Natural killer cell treated with Interleukin-12 subunit alpha and Interleukin-12 subunit beta and Interleukin-15 and Interleukin-18, amount 100 ng/mL, for 72 hours (primary cell): ENCODE data around the gene SYNGR3. TPM values are rescaled to one million over a fixed set of nuclear protein-coding genes. Genes with fewer than 3 reads are reported as not detected.
A peak's percentile ranks its signal among the peaks of the same experiment; 100 is the strongest.

ENCODE experiments used
- ATAC-seq, 2 donors: fragments of 150-1000 bp; cut with Tn5 transposase in 1 of 2; sonication (Bioruptor Pico), chemical (Tn5 transposase) in 1 of 2; 2 replicates each; pipeline ENCODE4 v1.10.0; 2021
- DNase-seq: peaks from one replicate; pipeline ENCODE4 v3.0.0; 2022; ENCODE audit warnings: low spot score
- H3K27ac Mint-ChIP-seq, 2 donors: 1 replicate in 1 of 2; 2 replicates in 1 of 2; pipeline ENCODE4 v1.8.0; 2022; ENCODE audit warnings: mixed read lengths in 2 of 2, mild to moderate bottlenecking in 1 of 2, moderate library complexity in 1 of 2
- H3K27me3 Mint-ChIP-seq, 2 donors: 1 replicate in 1 of 2; 2 replicates in 1 of 2; pipeline ENCODE4 v1.8.0; 2022; ENCODE audit warnings: mixed read lengths in 2 of 2
- H3K36me3 Mint-ChIP-seq: one replicate; pipeline ENCODE4 v1.8.0; 2022; ENCODE audit warnings: mixed read lengths
- H3K4me1 Mint-ChIP-seq, 2 donors: 1 replicate in 1 of 2; 2 replicates in 1 of 2; pipeline ENCODE4 v1.8.0; 2022; ENCODE audit warnings: low read depth in 2 of 2, mixed read lengths in 2 of 2, mild to moderate bottlenecking in 1 of 2
- H3K4me3 Mint-ChIP-seq: one replicate; pipeline ENCODE4 v1.8.0; 2022; ENCODE audit warnings: mixed read lengths
- H3K9me3 Mint-ChIP-seq: 2 replicates; pipeline ENCODE4 v1.8.0; 2022; ENCODE audit warnings: mixed read lengths
- total RNA-seq, 2 donors: library from RNA; stranded (reverse); gene quantifications; one replicate each; pipeline ENCODE4 v1.2.3, GENCODE V29; 2022

The SYNGR3 gene
- total RNA-seq, 2 donors from 2014 or later: 21.3 to 43.6 TPM

DNA sequence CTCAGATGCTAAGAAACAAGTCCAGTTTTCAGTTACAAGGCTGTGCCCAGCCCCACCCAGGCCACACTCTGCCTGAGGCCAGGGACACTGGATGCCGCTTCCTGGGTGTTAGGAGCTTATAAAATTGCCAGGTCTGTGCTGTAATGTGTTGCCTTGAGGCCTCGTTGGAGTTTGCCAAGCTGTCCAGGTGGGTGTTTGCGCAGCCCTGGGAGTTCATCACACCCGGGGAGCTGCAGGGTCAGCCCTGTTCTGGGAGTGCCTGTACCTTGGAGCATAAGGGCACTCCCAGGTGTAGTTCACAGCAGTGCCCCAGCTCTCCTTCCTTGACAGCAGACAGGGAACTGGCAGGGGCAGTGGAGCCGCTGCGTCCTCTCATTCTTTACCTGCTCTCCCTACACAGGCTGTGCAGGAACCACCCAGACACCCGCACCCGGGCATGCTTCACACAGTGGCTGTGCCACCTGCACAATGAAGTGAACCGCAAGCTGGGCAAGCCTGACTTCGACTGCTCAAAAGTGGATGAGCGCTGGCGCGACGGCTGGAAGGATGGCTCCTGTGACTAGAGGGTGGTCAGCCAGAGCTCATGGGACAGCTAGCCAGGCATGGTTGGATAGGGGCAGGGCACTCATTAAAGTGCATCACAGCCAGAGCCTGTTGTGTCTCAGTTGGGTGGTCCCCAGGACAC is 4.2 kb upstream of the SYNGR3 start:
- H3K4me3 Mint-ChIP-seq: peak overlapping the region; percentile 75
- no peak for ATAC-seq
- peaks cover 0 to 24% of the 10 kb centered on the region in 2 donors for H3K4me1 Mint-ChIP-seq
- H3K9me3 Mint-ChIP-seq: no peaks in the 10 kb centered on the region
- H3K27me3 Mint-ChIP-seq: peaks cover 0 to 8% of the 10 kb centered on the region in 2 donors
- no peaks in the 10 kb centered on the region for H3K36me3 Mint-ChIP-seq
- DNase-seq: no peak
- H3K27ac Mint-ChIP-seq: peak overlapping the region in 1 of 2 donors; percentile 28

DNA sequence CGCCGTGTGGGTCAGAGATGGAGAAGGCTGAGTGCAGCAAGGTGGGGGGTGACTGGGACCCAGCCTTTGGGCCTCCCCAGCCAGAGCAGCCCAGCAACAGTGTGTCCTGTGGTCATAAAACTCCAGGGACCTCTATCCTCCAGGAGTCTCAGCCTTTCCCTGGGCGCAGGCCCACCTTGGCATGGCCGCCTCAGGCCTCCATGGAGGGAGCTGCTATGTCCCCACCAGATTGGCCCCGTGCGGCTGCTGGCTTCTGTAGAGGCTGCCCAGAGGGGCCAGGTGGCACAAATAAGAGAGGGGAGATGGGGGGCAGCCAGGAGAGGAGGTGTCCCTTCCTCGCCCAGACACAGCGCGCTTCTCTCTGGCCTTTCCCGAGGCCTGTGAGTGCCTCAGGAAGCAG is 2.6 kb upstream of the SYNGR3 start:
- Mint-ChIP-seq H3K27ac (no peak overlapping the region), H3K9me3 (no peaks in the 10 kb centered on the region), H3K36me3 (no peaks in the 10 kb centered on the region), H3K27me3 (peaks cover 0 to 6% of the 10 kb centered on the region in 2 donors), H3K4me3 (no peak overlapping the region), H3K4me1 (peaks cover 0 to 32% of the 10 kb centered on the region in 2 donors)
- DNase-seq (no peak), ATAC-seq (no peak)

DNA sequence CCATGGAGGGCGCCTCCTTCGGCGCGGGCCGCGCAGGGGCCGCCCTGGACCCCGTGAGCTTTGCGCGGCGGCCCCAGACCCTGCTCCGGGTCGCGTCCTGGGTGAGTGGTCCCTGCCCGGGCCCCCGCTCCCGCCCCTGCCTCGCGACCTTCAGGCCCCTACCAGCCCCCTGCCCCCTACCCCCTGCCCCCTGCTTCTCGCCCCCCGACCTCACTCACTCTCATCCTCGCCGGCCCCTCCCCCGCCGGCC is 256 bp downstream of the SYNGR3 start:
- H3K4me3 Mint-ChIP-seq: no peak overlapping the region
- no peak for DNase-seq
- H3K27me3 Mint-ChIP-seq: no peaks in the 10 kb centered on the region
- peaks cover 11 to 28% of the 10 kb centered on the region in 2 donors for H3K4me1 Mint-ChIP-seq
- H3K36me3 Mint-ChIP-seq: no peaks in the 10 kb centered on the region
- no peaks in the 10 kb centered on the region for H3K9me3 Mint-ChIP-seq
- no peak overlapping the region for H3K27ac Mint-ChIP-seq
- ATAC-seq: no peak

DNA sequence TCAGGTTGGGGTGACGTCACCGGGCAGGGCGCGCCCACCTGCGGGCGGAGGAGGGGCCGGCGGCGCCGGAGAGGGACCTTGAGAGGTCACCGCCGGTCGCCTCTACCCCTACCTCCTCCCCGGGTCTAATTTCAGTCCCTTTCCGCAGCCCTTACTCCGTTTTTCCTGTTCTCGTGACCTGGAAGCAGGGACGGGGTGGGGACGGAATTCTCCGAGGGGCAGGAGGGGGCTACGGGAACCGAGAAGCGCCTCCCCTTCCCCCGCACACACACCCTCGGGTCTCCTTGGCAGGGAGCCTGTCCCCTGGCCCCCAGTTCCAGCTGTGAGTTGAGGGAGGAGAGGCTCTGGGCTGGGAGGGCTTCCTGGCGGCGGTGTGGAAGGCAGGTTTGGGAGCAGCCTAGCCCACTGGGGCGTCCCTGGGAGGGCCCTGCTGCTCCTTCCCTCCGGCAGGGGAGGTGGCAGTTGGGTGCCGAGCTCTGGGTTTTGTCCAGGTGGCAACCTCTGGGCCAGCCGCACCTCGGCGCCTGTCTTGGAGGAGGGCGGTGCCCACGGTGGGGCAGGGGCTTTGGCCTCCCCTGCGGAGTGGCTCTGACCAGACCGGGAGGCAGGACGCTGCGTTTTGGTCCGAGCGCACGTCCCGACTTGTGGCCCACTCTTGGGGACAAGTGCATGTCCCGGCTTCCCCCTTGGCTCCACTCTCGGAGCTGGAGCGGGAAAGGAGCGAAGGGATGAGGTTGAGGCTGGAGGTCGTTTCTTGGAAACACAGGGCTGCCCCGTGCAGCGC is 773 bp downstream of the SYNGR3 start:
- H3K9me3 Mint-ChIP-seq: no peaks in the 10 kb centered on the region
- peak overlapping the region; percentile 80 for H3K4me3 Mint-ChIP-seq
- peaks cover 11 to 32% of the 10 kb centered on the region in 2 donors for H3K4me1 Mint-ChIP-seq
- DNase-seq: peak; percentile 79
- no peaks in the 10 kb centered on the region for H3K36me3 Mint-ChIP-seq
- ATAC-seq: no peak
- H3K27me3 Mint-ChIP-seq: no peaks in the 10 kb centered on the region
- peak overlapping the region; percentile 65 to 82 for H3K27ac Mint-ChIP-seq

DNA sequence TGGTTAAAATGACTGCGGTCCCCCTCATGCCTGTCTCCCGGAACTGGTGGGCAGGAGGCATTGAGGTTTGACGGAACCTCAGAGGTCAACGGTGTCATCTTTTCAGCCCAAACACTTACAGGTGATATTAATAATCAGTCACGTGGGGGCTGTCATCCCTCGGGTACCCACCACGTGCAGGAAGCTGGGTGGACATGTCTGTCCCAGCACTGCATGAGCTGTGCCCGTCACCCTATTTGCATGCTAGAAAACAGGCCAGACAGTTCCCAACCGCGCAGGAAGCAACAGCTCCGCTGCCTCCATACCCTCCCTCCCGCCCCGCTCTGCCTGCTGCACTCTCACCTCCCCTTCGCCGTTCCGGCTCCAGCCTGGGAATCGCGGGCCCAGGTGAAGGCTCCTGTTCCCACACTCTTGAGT is 1.4 kb downstream of the SYNGR3 start:
- Mint-ChIP-seq H3K9me3 (no peaks in the 10 kb centered on the region), H3K4me3 (peak overlapping the region; percentile 80), H3K27me3 (no peaks in the 10 kb centered on the region), H3K4me1 (peaks cover 11 to 36% of the 10 kb centered on the region in 2 donors), H3K36me3 (no peaks in the 10 kb centered on the region), H3K27ac (peak overlapping the region; percentile 65 to 82)
- DNase-seq (peak; percentile 75), ATAC-seq (peak; percentile 58 to 62)

DNA sequence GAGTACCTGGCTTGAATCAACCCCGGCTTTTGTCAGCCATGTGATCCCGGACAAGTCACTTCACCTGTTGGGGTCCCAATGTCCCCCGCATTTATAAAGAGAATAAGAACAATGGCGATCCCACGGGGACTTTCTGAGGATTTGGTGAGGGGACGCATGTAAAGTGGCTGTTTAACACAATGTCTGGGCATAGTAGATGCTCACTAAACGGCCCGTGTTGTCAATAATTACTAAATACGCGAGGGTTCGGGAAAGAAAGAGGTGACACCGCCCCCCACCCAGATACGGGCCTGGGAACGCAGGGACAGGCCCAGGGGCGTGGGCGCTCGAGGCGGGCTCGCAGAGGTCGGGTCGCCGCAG is 1.8 kb downstream of the SYNGR3 start:
- no peak for DNase-seq
- Mint-ChIP-seq H3K36me3 (no peaks in the 10 kb centered on the region), H3K27me3 (no peaks in the 10 kb centered on the region), H3K9me3 (no peaks in the 10 kb centered on the region), H3K27ac (peak overlapping the region; percentile 65 to 82), H3K4me1 (peaks cover 11 to 35% of the 10 kb centered on the region in 2 donors), H3K4me3 (peak overlapping the region; percentile 80)
- no peak for ATAC-seq

DNA sequence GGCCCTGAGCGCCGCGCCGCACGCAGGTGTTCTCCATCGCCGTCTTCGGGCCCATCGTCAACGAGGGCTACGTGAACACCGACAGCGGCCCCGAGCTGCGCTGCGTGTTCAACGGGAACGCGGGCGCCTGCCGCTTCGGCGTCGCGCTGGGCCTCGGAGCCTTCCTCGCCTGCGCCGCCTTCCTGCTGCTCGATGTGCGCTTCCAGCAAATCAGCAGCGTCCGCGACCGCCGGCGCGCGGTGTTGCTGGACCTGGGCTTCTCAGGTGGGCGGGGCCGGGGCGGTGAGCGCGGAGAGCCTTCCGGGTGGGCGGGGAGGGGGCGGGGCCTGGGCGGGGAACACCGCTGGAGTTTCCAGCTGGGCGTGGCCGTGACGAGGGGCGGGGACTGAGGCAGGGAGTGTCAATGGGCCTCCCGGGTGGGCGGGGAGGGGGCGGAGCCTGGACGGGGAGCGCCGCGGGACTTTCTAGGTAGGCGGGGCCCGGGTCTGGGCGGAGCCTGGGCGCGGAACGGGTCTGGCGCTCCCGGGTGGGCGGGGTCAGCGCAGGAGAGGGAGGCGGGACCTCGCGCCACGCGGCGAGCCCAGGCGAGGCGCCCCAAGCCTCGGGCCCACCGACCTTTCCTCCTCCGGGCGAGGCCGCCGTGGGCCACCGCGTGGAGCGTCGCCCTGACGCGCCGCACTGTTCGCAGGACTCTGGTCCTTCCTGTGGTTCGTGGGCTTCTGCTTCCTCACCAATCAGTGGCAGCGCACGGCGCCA is 2.4 kb downstream of the SYNGR3 start:
- Mint-ChIP-seq H3K4me1 (peaks cover 11 to 34% of the 10 kb centered on the region in 2 donors), H3K27ac (peak overlapping the region; percentile 65 to 82)

DNA sequence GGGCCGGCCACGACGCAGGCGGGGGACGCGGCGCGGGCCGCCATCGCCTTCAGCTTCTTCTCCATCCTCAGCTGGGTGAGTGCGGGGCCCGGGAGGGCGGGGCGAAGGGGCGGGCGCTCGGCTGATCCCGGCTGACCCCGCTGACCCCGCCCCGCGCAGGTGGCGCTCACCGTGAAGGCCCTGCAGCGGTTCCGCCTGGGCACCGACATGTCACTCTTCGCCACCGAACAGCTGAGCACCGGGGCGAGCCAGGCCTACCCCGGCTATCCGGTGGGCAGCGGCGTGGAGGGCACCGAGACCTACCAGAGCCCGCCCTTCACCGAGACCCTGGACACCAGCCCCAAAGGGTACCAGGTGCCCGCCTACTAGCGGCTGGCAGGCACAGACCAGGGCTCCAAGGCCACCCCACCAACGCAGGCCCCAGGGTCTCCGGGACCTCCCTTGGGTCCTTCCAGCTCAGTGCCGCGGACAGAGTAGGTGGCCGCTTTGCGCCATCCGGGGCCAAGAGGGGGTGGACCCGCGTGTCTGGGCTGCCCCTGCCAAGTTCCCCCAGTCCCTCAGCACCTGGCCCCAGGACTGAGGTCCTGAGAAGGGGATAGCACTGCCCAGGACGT is 3.0 kb downstream of the SYNGR3 start:
- no peak overlapping the region for H3K4me3 Mint-ChIP-seq
- DNase-seq: no peak

More for the DNA sequence above, 2.4 kb downstream of the SYNGR3 start:
- peak; percentile 97 for DNase-seq
- Mint-ChIP-seq H3K36me3 (no peaks in the 10 kb centered on the region), H3K4me3 (peak overlapping the region; percentile 80), H3K9me3 (no peaks in the 10 kb centered on the region), H3K27me3 (no peaks in the 10 kb centered on the region)
- peak; percentile 88 to 92 for ATAC-seq

DNA sequence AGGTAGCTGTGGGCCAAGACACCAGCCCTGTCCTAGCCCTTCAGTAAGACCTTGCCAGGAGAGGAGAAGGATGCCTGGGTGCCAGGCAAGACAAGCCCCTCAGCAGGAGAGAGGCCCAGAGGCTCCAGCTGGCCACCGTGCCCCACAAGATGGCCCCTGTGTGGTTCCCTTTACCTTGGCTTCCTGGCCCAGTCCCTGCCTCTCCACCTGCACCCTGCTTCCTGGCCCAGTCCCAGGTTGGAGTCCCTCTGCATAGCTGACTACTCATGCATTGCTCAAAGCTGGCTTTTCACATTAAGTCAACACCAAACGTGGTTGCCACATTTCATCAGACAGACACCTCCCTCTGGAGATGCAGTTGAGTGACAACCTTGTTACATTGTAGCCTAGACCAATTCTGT is 4.0 kb downstream of the SYNGR3 start:
- Mint-ChIP-seq H3K36me3 (no peaks in the 10 kb centered on the region), H3K9me3 (no peaks in the 10 kb centered on the region), H3K4me3 (peak overlapping the region; percentile 67), H3K27ac (peak overlapping the region; percentile 25 to 57), H3K4me1 (peaks cover 11 to 37% of the 10 kb centered on the region in 2 donors), H3K27me3 (no peaks in the 10 kb centered on the region)
- peak in 1 of 2 donors; percentile 19 for ATAC-seq
- no peak for DNase-seq

More for the DNA sequence above, 3.0 kb downstream of the SYNGR3 start:
- no peak for ATAC-seq
- no peaks in the 10 kb centered on the region for H3K36me3 Mint-ChIP-seq
- no peaks in the 10 kb centered on the region for H3K9me3 Mint-ChIP-seq
- peaks cover 11 to 37% of the 10 kb centered on the region in 2 donors for H3K4me1 Mint-ChIP-seq
- no peaks in the 10 kb centered on the region for H3K27me3 Mint-ChIP-seq
- no peak overlapping the region for H3K27ac Mint-ChIP-seq

DNA sequence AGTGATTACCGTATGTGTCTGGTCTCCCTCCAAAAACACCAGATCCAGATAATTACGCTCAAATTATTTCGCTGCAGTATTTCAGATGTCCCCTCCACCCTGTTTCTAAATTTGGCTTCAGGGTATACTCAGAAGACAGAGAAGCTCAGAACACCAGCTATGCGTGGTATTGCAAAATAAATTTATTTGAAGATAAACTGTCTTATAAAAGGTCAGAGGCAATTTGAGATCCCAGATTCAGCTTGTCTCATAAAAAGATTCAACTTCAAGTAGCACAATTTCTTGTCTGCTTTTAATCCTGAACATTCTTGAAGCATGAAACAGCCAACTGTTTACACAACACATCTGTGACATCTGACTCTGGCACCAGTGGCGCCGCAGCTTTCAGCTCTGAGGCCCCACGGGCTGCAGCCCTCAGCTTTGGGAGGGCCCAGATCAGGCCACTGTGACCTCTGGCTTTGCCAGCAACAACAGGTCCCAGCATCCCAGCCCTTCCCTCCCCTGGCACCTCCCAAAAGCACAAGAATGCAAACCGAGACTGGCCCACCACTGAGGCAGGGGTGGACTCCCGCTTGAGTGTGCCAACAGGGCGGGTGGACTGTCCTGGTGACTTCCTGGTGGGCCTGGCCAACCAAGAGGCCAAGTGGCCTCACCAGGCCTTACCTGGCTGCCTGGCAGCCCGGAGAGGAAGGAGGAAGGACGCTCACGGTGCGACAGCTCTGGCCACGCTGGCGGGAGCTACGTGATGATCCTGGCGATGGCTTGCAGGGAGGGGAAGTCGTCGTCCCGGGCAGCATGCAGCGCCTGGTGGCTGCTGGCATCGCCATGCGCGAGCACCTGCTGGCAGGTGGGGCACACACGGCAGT is 8.0 kb downstream of the SYNGR3 start:
- Mint-ChIP-seq H3K36me3 (no peaks in the 10 kb centered on the region), H3K9me3 (no peaks in the 10 kb centered on the region), H3K4me1 (peaks cover 11 to 28% of the 10 kb centered on the region in 2 donors), H3K27ac (peak overlapping the region in 1 of 2 donors; percentile 39), H3K27me3 (no peaks in the 10 kb centered on the region), H3K4me3 (no peak overlapping the region)
- ATAC-seq (no peak), DNase-seq (no peak)

DNA sequence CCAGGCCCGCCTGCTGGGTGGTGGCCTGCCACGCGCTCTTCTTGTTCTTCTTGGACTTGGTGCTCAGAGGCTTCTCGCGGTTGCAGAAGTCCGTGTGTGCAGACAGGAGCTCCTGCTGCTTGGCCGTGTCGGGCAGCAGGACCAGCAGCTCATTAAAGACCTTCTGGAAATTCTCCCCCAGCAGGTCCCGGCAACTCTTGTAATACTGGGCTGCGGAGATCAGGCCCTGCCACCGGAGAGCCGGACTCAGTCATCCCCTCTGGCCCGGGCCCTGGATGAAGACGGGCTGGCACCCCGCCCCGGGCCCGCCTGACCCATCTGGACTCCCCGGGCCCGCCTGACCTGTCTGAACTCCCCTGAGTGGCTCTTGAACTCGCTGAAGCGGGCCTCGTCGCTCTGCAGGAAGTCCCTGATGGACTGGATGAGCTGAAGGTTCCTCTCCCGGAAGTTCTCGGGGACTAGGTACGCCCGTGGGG is 8.6 kb downstream of the SYNGR3 start:
- H3K4me1 Mint-ChIP-seq: peaks cover 9 to 27% of the 10 kb centered on the region in 2 donors
- no peaks in the 10 kb centered on the region for H3K36me3 Mint-ChIP-seq
- H3K9me3 Mint-ChIP-seq: no peaks in the 10 kb centered on the region
- DNase-seq: no peak
- no peaks in the 10 kb centered on the region for H3K27me3 Mint-ChIP-seq
- no peak overlapping the region for H3K27ac Mint-ChIP-seq
- ATAC-seq: no peak
- H3K4me3 Mint-ChIP-seq: no peak overlapping the region

DNA sequence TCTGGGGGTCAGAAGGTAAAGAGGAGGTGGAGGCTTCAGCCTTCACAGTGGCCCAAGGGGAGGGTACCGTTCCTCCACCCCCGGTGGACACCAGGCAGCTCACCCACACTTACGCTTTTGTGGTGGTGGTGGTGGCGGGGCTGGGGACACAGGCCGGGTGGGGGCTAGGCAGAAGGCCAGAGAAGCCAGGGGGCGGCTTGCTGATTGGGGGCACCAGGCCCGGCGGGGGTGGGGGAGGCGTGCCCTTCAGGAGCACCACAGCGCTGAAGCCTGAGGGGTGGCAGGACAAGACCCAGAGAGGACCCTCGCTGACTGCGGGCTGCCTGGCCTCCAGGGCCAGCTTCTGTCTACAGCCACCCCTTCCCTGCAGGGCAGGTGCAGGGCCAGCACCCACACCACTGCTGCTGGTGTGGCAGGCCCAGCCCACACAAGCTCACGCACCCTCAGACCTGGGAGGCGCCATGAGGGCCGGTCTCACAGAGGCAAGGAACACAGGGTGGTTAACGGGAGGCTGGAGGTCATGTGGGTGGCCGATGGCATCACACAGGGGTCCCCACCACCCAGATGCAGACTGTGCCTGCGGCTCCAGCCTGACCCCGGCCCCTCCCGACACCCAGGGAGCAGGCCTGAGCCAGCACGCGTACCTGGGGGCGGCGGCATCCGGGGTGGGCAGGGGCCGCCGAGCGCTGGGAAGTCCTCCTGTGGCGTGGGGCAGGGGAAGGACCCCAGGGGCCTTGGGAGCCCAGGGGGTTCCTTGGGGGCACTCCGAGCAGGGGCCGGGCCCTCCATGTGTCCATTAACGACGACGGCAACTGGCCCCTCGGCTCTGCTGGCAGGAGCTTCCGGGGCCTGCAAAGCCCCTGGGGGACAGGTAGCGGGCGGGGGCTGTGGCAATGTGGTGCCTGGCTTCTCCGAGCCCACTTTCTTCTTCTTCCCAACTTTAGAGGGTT is 9.4 kb downstream of the SYNGR3 start:
- peaks cover 2 to 20% of the 10 kb centered on the region in 2 donors for H3K4me1 Mint-ChIP-seq
- no peaks in the 10 kb centered on the region for H3K36me3 Mint-ChIP-seq
- ATAC-seq (no peak), DNase-seq (no peak)
- H3K27ac Mint-ChIP-seq: no peak overlapping the region
- no peak overlapping the region for H3K4me3 Mint-ChIP-seq
- H3K9me3 Mint-ChIP-seq: no peaks in the 10 kb centered on the region
- no peaks in the 10 kb centered on the region for H3K27me3 Mint-ChIP-seq
